HCEC 1CT (cell line): ENCODE results near the gene FLACC1.

Experiments
- DNase-seq: peaks from one replicate; pipeline ENCODE4 v3.0.0-alpha.2; 2017

Gene FLACC1

DNA sequence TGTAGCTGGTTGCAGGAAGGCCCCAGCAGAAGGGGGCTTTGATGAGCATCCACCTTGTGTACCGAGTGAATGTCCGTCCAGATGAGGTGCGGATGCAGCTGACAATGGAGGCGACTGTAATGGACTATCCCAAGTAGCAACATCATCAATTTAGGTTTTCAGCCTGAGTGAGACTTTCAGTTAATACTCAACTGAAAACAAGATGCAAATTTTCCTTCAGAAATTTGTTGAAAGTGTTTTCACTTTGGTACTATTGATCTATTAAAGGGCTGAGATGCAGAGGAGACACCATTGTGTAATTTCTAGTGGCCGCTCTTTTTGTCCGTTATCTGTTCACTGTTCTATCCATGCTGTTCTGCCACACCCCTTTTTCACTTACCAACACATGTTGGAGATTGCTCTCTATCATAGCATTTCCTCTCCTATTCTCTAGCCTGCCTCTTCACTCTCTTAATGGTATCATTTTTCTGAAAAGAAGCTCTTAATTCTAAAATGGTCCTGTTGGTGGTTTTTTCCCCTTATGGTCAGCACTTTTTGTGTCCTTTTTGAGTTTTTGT lies 108.8 kb downstream of the FLACC1 start:
- no peak for DNase-seq

DNA sequence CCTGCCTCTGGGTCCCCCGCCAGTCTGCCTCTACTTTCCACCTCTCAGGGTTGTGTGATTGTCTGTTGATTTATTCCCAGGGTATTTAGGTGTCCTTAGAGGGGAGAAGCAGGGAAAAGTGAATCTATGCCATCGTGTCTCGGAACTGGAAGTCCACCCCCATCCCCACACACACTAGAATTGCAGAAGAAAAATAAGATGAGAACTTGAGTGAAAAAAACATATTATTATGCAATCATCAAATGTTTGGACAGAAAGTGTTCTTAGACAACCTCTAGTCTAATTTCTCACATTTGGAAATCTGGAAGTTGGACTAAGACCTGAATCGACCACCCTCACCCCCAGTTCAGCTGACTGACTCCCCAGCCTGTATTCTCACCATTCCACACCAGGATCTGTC lies 110.9 kb downstream of the FLACC1 start:
- DNase-seq: no peak

DNA sequence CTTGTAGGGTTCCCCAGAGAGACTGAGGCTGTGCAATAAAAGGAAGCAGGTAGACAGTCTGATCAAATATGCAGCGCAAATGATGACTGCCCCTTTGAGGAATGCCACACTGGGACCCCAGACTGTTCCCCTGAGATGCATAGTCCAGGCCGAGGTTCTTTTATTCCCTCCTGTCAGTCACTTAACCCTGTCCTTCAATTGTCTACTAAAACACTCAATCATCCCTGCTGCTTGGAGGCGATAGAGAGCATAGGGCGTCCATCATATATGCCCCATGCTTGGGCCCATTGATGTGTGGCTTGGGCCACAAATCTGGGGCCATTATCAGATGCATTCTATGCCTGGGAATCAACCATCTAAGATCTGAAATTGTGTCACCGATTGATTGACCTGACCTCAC lies 112.3 kb downstream of the FLACC1 start:
- no peak for DNase-seq

DNA sequence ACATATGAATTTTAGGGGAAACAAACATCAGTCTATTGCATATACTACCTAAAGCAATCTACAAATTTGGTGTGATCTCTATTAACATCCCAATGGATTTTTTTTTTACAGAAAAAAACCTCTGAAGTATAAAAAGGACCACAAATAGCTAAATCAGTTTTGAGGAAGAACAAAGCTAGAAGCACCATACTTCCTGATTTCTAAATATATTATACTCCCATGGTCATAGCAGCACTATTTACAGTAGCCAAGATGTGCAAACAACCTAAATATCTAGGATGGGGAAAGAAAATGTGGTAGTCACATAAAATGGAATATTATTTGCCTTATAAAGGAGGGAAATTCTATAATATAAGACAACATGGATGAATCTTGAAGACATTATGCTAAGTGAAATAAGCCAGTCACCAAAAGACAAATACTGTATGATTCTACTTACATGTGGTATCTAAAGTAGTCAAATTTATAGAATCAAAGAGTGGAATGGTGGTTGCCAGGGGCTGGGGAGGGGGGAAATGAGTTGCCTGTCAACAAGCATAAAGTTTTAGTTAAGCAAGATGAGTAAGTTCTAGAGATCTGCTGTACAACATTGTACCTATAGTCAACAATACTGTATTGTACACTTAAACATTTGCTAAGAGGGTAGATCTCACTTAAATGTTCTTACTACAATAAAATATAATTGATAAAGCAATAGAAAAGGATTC lies 114.4 kb downstream of the FLACC1 start:
- no peak for DNase-seq

DNA sequence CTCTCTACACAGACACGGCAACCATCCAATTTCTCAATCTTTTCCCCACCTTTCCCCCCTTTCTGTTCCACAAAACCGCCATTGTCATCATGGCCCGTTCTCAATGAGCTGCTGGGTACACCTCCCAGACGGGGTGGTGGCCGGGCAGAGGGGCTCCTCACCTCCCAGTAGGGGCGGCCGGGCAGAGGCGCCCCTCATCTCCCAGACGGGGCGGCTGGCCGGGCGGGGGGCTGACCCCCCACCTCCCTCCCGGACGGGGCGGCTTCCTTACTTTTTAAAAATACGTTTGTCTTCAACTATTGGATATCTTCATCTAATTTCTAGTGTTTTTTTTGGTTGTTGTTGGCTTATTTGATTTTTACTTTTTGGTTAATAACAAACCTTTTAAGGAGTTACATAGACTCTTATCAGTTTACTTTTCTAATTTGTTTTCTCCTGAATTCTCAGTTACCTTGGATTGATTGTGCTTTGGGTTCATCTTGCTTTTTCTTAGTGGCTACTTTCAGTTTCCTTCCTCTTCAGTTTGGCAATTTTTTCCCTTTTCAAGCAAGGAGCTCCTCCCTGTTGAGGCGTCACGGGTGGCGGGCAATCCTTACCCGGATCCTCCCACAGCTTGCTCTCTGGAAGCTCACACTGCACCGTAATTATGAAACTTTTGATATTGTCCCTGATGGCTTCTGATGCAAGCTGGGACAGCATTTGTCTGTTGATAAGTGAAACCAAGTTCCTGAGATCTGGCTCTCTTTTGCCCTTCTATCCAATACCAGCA lies 117.8 kb downstream of the FLACC1 start:
- DNase-seq: peak; percentile 50
